Endodermal cell (in vitro differentiated cells): ENCODE measurements around the gene PDE4D. TPM values are rescaled to one million over a fixed set of nuclear protein-coding genes. Genes with fewer than 3 reads are reported as not detected.

ENCODE experiments used
- DNase-seq: peaks from one replicate; pipeline ENCODE4 v3.0.0-alpha.2; 2017
- H3K27ac ChIP-seq: 2 replicates; pipeline ENCODE4 v1.5.1; 2013; ENCODE audit warnings: mild to moderate bottlenecking, low read depth, low read length, moderate library complexity
- H3K27me3 ChIP-seq: 2 replicates; pipeline ENCODE4 v1.6.1; 2013; ENCODE audit warnings: mild to moderate bottlenecking, low read length, moderate library complexity; ENCODE audit not compliant: insufficient read depth, control insufficient read depth, poor library complexity, severe bottlenecking
- H3K36me3 ChIP-seq: 2 replicates; pipeline ENCODE4 v1.7.0; 2013; ENCODE audit warnings: mild to moderate bottlenecking, low read length, moderate library complexity; ENCODE audit not compliant: control insufficient read depth, insufficient read depth
- H3K4me1 ChIP-seq: one replicate; pipeline ENCODE4 v1.7.0; 2013; ENCODE audit warnings: low read length; ENCODE audit not compliant: control insufficient read depth, insufficient read depth
- H3K4me3 ChIP-seq: 2 replicates; pipeline ENCODE4 v1.5.1; 2013; ENCODE audit warnings: mild to moderate bottlenecking, low read length, moderate library complexity
- H3K9ac ChIP-seq: 2 replicates; pipeline ENCODE4 v1.6.1; 2013; ENCODE audit warnings: mild to moderate bottlenecking, low read length, moderate library complexity; ENCODE audit not compliant: poor library complexity, severe bottlenecking; ENCODE audit errors: extremely low read depth
- H3K9me3 ChIP-seq: 2 replicates; pipeline ENCODE4 v1.6.1; 2013; ENCODE audit warnings: mild to moderate bottlenecking, low read length, moderate library complexity; ENCODE audit not compliant: control insufficient read depth
- H3K27ac Mint-ChIP-seq: 2 replicates; pipeline ENCODE4 v1.8.0; 2020; ENCODE audit warnings: mixed read lengths
- H3K27me3 Mint-ChIP-seq: 2 replicates; pipeline ENCODE4 v1.8.0; 2021; ENCODE audit warnings: mild to moderate bottlenecking, mixed read lengths; ENCODE audit not compliant: insufficient read depth
- H3K36me3 Mint-ChIP-seq: 2 replicates; pipeline ENCODE4 v1.8.0; 2020; ENCODE audit warnings: low read depth, mixed read lengths
- H3K4me1 Mint-ChIP-seq: 2 replicates; pipeline ENCODE4 v1.8.0; 2020; ENCODE audit warnings: mixed read lengths
- H3K4me3 Mint-ChIP-seq: 2 replicates; pipeline ENCODE4 v1.8.0; 2020; ENCODE audit warnings: mild to moderate bottlenecking, moderate library complexity, mixed read lengths
- H3K9me3 Mint-ChIP-seq: 2 replicates; pipeline ENCODE4 v1.8.0; 2020; ENCODE audit warnings: mild to moderate bottlenecking, mixed read lengths
- WGBS, 2 experiments: methylation state at CpG; one replicate each; pipeline versions ENCODE4 v1.1.5 to v1.1.7; 2013; ENCODE audit warnings: missing lambda C conversion rate in 2 of 2, mixed read lengths in 1 of 2; ENCODE audit not compliant: insufficient coverage in 1 of 2, insufficient read length in 1 of 2; 5-methylcytosine and 5-hydroxymethylcytosine counted together
- total RNA-seq, 2 donors: library from RNA; stranded (reverse); fragmentation: NEBNext Ultra II Directional in 1 of 2; extraction: Animal tissue kit (Norgen Biotek cat#: 25700) in 1 of 2; gene quantifications; 2 replicates in 1 of 2; 3 replicates in 1 of 2; pipeline ENCODE4 v1.2.1, GENCODE V29; 2021
- TF ChIP-seq, protein P1 (sequence below): fragments of 200-600 bp; sonication (generic); conservative IDR thresholded peaks from 2 replicates; pipeline ENCODE4 v1.5.0; 2021; ENCODE audit warnings: antibody characterized with exemption, mild to moderate bottlenecking

PDE4D gene
- total RNA-seq, 2 donors from 2014 or later, result 9.2 to 11.4 TPM

GRCh38 chr5:59579824-59580167, 313.7 kb downstream of the PDE4D start:
- no peak overlapping the region for H3K4me3 ChIP-seq
- no peaks in the 10 kb centered on the region for H3K36me3 ChIP-seq
- DNase-seq, result no peak
- H3K27me3 ChIP-seq, result no peaks in the 10 kb centered on the region
- Mint-ChIP-seq H3K36me3 (no peaks in the 10 kb centered on the region), H3K9me3 (no peaks in the 10 kb centered on the region), H3K27ac (no peak overlapping the region), H3K27me3 (no peaks in the 10 kb centered on the region), H3K4me3 (no peak overlapping the region), H3K4me1 (peaks cover 24% of the 10 kb centered on the region)
- H3K27ac ChIP-seq, result peak overlapping the region; percentile 22
- 87% methylated on average over 1 of the region's 1 CpG; no CpG with 5 or more reads in 1 of the 2 experiments for WGBS, 2 experiments
- H3K9me3 ChIP-seq, result no peaks in the 10 kb centered on the region
- TF ChIP-seq, protein P1, sequence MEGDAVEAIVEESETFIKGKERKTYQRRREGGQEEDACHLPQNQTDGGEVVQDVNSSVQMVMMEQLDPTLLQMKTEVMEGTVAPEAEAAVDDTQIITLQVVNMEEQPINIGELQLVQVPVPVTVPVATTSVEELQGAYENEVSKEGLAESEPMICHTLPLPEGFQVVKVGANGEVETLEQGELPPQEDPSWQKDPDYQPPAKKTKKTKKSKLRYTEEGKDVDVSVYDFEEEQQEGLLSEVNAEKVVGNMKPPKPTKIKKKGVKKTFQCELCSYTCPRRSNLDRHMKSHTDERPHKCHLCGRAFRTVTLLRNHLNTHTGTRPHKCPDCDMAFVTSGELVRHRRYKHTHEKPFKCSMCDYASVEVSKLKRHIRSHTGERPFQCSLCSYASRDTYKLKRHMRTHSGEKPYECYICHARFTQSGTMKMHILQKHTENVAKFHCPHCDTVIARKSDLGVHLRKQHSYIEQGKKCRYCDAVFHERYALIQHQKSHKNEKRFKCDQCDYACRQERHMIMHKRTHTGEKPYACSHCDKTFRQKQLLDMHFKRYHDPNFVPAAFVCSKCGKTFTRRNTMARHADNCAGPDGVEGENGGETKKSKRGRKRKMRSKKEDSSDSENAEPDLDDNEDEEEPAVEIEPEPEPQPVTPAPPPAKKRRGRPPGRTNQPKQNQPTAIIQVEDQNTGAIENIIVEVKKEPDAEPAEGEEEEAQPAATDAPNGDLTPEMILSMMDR, result no peak
- H3K9ac ChIP-seq, result no peak overlapping the region
- H3K4me1 ChIP-seq, result peaks cover 6% of the 10 kb centered on the region

- no peak overlapping the region for H3K27ac Mint-ChIP-seq
- WGBS, 2 experiments, result 67 to 95% methylated on average over 1 to 2 of the region's 2 CpGs
- no peaks in the 10 kb centered on the region for H3K27me3 Mint-ChIP-seq
- H3K36me3 Mint-ChIP-seq, result no peaks in the 10 kb centered on the region
- Histone ChIP-seq H3K4me3 (no peak overlapping the region), H3K4me1 (peaks cover 6% of the 10 kb centered on the region), H3K36me3 (no peaks in the 10 kb centered on the region), H3K9me3 (no peaks in the 10 kb centered on the region), H3K27me3 (no peaks in the 10 kb centered on the region), H3K27ac (peak overlapping the region; percentile 22), H3K9ac (no peak overlapping the region)
- H3K4me1 Mint-ChIP-seq, result peaks cover 18% of the 10 kb centered on the region
- DNase-seq, result no peak
- no peaks in the 10 kb centered on the region for H3K9me3 Mint-ChIP-seq
- TF ChIP-seq, protein P1, result no peak
- no peak overlapping the region for H3K4me3 Mint-ChIP-seq
Measured at GRCh38 chr5:59579101-59579823, 314.3 kb downstream of the PDE4D start.

GRCh38 chr5:59577485-59577884, 316.0 kb downstream of the PDE4D start:
- Histone ChIP-seq H3K9me3 (no peaks in the 10 kb centered on the region), H3K36me3 (no peaks in the 10 kb centered on the region), H3K9ac (no peak overlapping the region), H3K27ac (no peak overlapping the region), H3K4me3 (no peak overlapping the region), H3K27me3 (no peaks in the 10 kb centered on the region), H3K4me1 (no peaks in the 10 kb centered on the region)
- Mint-ChIP-seq H3K4me1 (peaks cover 8% of the 10 kb centered on the region), H3K4me3 (no peak overlapping the region), H3K27me3 (no peaks in the 10 kb centered on the region), H3K27ac (no peak overlapping the region), H3K36me3 (no peaks in the 10 kb centered on the region), H3K9me3 (no peaks in the 10 kb centered on the region)
- 100% methylated on average over 1 of the region's 1 CpG; no CpG with 5 or more reads in 1 of the 2 experiments for WGBS, 2 experiments
- no peak for DNase-seq
- TF ChIP-seq, protein P1, result no peak
